ENCODE data around the gene CRISPLD2.
"Not testable (repeated sequence)": the region's sequence is repeated elsewhere in the genome, so short reads cannot be mapped to it uniquely, and the experiment has no call there.

CRISPLD2 gene

DNA sequence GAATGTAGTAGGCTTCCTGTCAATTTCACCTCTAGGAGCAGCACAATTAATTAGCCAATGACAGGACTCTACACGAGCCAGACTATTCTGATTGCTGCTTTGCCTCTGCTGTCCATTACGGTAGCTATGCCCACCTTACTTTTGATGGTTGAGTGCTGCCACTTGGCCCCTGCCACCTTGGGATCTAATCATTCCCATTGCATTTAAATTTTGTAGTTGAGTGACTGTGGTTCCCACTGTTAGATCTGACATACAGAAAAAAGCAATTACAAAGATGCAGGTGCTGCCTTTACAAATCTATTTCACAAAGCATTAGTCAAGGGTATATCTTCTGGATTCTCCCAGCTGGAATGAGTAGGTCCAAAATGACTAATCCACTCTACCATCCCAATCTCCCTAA is 39.9 kb downstream of the CRISPLD2 start:
- DNase-seq (ENCODE audit: low read depth in 3 of 3): no peak

DNA sequence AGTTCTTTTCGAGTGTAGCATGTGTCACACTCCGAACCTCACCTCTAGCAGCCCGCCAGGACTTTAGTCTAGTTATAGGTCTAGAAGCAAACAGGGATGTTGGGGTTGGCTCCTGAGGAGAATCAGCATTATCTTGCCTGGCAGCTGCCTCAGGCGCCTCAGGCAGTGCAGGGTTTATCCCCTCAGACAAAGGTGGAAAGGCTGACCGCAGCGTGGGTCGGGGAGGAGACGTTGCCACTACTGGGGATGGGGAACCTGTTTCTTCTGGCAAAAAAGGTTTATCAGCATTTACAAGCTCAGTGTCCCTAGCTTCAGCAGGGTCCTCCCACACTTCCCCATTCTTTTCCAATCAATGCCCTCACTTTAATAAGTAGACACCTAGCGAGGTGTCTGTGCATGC is 40.6 kb downstream of the CRISPLD2 start:
- no peak for DNase-seq (ENCODE audit: low read depth in 3 of 3)

DNA sequence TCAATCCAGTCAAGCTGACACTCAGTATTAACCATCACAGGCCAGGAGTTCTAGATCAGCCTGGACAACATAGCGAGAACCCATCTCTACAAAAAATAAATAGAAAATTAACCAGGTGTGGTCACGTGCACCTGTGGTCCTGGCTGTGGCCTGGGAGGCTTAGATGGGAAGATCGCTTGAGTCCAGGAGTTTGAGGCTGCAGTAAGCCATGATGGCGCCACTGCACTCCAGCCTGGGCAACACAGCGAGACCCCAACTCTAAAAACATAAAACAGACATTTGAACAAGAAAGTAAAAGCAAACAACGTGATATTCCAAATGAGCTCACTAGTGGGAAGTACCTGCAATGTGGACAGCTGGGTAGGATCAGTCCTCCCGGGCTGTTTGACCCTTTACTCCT is 41.9 kb downstream of the CRISPLD2 start:
- DNase-seq (ENCODE audit: low read depth in 3 of 3): no peak

DNA sequence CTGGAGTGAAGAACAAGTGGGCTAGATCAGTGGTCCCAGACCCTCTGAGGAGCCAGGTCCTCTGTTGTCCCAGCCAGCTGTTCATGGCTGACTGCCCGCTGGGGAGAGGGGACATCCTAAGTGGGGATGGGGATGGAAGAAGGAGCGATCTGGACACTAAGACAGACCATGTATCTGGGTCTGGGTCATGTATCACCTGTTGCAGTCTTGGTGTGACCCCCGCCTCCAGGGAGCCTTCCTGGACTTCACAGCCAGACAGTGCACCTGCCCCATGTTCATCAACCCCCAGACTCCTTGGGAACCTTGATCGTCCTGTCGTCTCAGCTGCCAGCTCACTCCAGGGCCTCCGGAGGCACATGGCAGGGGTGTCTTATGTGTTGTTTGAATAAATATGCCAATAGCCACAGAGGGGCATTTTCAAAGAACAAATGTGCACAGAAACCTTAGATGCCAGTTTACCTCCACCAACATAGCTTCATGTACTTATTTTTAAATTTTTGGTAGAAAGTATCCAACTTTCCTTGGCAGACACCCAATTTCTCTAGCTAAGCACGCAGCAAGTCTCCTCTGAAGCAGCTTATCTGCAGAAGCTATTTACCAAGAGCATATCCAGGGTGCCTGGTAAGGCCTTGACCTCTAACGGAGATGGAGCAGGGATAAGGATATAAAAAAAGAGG is 43.2 kb downstream of the CRISPLD2 start:
- no peak for DNase-seq (ENCODE audit: low read depth in 3 of 3)

DNA sequence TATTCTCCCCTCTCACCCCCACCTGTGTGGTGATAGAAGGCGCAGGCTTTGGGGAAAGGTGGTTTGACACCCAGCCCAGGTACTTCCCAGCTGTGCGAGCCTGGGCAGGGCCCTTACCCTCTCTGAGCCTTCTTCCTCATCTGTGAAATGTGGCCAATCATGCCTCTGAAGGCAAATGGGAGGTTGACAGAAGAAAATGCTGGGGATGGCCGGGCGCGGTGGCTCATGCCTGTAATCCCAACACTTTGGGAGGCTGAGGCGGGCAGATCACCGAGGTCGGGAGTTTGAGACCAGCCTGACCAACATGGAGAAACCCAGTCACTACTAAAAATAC is 43.7 kb downstream of the CRISPLD2 start:
- no peak for DNase-seq (ENCODE audit: low read depth in 3 of 3)

DNA sequence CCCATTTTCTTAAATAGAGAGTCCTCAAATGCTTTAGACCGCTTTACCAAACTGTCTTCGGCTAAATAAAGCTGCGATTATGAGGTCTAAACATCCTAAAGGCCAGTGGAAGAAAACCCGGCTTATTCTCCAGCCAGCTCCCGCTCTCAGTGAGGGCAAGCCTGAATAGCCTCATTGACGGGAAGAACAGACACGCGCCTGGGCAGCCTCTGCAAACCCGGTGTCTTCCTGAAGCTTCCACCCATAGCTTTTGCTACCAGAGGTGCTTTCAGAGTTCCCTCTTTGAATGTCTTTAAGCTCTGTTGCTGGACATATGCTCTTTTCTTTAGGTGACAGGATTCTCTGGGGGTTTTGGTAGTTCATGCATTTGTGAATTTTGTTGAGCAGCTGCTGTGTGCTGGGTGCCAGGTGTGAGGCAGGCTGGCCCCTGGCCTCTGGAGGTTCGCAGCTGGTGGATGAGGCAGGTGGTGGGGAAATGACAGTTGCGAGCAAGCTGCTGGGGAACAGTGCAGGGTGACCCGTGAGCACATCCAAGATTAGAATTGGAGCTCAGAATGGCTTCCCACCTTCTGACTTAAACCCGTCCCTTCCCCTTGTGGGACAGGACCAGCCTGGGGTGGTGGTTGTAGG is 44.7 kb downstream of the CRISPLD2 start:
- no peak for DNase-seq (ENCODE audit: low read depth in 3 of 3)

DNA sequence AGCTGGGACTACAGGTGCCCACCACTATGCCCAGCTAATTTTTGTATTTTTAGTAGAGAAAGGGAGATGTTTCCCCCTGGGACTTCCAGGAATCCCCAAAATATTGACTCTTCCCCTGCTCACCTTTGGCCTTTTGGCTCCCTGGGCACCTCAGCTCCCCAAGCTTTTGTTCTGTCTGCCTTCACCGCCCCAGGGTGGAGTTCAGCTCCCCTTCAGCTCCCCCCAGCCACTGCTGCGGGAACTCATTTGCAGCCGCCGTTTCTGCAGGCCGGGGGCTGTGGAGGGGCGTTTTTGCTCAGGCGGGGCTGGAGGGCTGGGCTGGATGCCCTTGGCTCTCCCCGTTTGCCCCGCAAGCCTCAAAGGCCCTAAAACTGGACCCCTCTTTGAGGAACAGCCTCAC is 47.9 kb downstream of the CRISPLD2 start:
- DNase-seq (ENCODE audit: low read depth in 3 of 3): no peak

DNA sequence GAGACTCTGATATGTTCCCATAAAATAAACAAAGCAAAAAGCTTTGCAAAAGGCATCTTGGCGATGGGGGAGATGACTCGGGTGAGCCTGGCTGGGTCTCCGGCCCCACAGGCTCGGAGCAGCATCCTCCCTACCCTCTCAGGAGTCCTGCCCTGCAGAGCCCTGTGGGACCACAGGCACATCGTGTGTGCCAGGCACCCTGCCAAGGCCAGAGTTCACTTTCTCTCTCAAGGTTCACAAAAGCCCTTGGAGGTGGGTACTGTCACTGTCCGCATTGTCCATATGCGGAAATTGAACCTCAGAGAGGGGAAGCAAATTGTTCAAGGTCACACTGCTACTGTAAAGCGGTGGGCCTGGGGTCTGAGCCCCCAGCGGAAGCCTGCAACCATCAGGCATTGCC is 48.5 kb downstream of the CRISPLD2 start:
- no peak for DNase-seq (ENCODE audit: low read depth in 3 of 3)

DNA sequence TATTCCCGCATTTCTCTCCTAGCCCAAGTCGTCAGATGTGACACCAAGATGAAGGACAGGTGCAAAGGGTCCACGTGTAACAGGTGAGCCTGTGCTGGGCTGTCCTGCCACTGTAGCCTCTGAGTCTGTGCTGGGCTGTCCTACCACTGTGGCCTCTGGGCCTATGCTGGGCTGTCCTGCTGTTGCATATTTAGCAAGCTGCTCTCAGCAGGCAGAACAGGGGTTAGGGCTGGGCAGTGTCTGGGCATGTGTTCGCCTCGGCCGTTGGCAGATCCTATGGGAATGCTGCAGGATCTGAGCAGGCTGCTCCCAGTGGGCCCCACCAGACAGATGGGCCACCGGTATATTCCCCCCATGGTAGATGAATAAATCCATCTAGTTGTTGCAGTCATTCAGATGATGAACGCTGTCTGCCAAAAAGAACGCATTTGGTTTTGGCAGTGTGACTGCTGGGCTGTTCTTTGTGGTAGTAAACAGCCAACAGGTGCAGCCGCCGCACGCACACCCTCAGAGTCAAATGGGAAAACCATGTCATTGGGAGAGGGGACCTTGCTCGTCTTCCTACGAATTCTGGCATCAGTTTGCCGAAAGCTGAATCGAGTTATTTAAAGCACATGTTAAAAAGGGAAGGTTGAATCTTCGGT is 49.2 kb downstream of the CRISPLD2 start:
- DNase-seq (ENCODE audit: low read depth in 3 of 3): no peak

DNA sequence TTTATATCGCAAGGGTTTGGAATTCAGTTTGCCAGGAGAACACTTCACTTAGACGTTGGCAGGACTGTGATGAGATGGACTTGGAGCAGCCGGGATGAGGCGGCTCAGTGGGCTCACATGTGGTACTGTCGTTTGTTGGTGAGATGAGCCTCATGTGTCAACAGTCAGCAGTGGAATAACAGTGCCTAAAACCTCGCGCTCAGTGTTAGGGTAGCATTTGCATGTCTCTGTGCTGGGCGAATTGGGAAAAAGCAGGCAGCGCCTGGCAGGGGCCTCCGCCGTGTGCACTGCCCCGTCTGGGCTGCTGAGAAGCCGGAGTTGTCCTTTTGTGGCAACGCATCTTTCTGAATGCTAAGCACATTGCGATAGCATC is 49.7 kb downstream of the CRISPLD2 start:
- DNase-seq (ENCODE audit: low read depth in 3 of 3): no peak

DNA sequence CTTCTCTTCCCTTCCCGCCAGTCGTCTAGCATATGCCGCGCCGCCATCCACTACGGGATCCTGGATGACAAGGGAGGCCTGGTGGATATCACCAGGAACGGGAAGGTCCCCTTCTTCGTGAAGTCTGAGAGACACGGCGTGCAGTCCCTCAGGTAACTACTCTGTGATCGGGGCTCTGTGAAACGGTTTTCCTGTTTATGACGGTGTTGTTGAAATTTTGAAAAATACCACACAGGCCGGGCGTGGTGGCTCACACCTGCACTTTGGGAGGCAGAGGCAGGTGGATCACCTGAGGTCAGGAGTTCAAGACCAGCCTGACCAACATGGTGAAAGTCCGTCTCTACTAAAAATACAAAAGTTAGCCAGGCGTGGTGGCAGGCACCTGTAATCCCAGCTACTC is 53.2 kb downstream of the CRISPLD2 start:
- DNase-seq (ENCODE audit: low read depth in 3 of 3): not testable (repeated sequence)

DNA sequence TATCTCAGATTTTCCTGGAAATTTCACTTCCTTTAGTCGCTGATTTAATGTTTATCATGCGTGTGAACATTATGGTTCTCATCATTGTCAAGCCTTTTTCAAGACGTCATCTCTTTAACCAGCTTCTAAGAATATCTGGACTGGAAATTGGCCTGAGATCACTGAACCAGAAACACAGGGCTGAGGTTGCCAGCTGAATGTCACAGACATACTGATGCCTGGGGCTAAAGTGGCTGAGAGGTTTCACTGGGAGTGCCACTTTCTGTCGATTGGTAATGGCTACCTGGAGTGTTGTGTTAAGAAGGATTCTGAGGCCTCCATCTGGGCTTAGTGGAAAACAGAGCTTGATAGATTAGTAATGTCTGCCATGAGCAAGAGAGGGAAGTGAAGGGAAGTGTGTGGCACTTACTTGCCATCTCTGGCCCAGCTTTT is 54.2 kb downstream of the CRISPLD2 start:
- no peak for DNase-seq (ENCODE audit: low read depth in 3 of 3)

DNA sequence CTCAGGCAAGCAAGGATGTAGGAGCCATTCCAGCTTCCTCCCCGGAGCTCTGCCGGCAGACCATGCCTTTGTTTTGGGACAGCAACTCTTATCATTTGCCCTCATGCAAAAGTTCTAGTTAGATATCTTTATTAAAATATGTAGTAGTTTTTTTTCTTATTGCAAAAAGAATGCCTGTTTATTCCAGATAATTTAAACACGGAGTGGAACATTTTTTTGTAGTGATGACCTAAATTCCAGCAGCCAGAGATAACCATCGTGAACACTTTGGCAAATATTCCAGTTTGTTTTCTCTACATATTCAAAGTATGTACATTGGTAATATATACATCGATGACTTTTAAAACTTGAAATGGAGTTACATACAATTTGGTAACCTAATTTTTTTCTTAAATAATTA is 54.8 kb downstream of the CRISPLD2 start:
- DNase-seq (ENCODE audit: low read depth in 3 of 3): no peak

DNA sequence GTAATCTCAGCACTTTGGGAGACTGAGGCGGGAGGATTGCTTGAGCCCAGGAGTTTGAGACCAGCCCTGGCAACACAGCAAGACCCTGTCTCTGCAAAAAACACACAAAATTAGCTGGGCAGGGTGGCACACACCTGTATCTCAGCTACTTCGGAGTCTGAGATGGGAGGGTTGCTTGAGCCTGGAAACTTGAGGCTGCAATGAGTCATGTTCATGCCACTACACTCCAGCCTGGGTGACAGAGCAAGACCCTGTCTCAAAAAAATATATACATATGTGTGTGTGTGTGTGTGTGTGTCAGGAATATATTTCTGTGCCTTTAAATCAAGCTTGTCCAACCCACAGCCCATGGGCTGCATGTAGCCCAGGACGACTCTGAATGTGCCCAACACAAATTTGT is 55.2 kb downstream of the CRISPLD2 start:
- DNase-seq (ENCODE audit: low read depth in 3 of 3): no peak

DNA sequence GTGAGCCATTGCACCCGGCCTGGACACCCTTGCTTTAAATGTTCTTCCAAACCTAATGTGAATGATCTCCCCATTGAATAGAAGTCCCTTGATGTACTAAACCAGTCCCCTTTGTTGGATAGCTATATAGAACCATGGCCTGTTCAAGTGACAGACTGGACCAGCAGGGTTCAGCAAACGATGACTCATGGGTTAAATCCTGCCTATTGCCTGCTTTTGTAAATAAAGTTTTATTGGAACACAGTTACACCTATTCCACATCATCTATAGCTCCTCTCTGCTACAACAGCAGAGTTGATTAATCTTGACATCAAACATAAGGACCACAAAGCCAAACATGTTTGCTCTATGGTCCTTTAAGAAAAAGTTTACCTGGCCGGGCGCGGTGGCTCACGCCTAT is 56.1 kb downstream of the CRISPLD2 start:
- DNase-seq (ENCODE audit: low read depth in 3 of 3): no peak

DNA sequence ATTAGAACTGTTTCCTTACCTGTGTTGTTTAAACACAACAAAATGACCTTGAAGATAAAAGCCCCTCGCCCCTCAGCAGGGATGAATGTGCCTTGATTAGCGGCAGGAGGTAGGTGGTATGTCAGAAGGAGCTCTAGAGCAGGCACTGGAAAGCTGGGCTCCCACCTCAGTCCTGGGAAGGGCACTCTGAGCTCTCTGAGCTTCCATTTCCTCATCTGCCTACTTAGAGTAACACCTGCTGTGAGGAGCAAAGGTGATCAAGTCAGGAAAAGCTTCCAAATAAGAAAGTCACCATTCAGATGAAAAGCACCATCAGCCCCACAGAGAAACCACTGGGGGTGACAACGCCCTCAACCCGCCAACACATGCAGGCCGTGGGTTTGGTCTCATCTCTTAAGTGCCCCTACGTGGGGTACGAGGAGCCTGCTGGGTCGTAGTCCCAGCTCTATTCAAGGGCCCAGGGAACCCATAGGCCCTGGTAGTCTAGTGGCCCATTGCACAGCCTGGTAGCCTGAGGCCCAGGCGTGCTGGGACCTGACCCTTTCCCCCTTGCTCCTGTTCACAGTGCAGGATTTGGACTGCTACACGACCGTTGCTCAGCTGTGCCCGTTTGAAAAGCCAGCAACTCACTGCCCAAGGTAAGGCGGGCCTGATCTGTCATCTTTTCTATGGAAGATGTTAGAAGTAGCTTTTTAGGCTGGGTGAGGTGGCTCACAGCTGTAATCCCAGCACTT is 57.3 kb downstream of the CRISPLD2 start:
- no peak for DNase-seq (ENCODE audit: low read depth in 3 of 3)

DNA sequence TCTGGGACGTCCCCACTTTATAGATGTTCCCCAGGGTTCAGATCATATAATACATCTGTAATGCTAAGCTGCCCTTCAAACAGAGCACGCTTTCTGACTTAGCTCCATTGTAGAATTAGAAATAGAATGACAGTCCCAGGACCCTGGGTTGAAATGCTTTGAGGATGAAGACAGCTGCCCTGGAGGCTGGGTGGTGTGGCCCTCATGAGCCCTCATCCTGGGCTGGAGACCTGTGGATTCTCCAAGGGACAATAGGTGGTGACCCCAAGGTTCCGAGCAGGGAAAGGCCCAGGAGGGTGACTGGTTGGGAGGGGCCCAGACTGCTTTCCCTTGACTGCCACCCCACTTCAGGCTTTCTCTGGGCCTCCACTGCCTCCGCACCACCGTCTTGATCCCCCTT is 59.0 kb downstream of the CRISPLD2 start:
- no peak for DNase-seq (ENCODE audit: low read depth in 3 of 3)

DNA sequence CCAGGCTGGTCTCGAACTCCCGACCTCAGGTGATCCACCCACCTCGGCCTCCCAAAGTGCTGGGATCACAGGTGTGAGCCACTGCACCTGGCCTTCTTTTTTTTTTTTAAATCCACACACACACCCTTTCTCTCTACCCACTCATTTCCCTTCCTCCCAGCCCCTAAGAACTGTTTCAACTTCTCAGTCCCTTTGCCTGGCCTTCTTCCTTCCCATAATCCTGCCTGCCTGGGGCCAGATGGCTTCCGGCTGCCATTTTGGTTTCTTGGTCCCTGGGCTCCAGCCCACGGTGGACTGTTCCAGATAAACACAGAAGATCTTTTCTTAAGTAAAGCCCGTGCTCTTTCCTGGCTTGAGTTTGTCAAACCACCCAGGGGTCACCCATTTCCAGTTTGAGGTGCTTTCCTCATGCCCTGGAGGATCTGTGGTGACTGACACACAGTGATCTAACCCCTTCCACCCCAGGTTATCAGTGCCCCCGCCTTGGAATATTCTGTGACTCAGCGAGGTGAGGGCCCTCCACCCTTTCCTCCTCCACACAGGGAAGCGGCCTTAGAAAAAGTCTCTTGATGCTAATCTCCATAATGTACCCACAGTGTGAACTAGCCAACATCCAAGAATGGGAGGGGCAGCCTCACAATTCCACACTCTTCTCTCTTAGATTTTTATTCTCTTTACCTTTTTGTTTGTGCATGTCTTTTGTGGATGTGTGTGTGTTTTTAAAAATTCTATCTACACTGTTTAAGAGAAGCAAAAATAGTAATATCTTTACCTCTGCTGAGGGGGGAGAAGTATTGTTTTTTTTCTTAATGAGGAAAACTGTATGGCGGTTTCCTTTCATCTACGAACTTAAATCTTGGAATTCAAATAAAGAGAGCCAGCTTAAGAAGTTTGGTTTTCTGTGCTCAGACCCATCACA is 60.0 kb downstream of the CRISPLD2 start:
- no peak for DNase-seq (ENCODE audit: low read depth in 3 of 3)

DNA sequence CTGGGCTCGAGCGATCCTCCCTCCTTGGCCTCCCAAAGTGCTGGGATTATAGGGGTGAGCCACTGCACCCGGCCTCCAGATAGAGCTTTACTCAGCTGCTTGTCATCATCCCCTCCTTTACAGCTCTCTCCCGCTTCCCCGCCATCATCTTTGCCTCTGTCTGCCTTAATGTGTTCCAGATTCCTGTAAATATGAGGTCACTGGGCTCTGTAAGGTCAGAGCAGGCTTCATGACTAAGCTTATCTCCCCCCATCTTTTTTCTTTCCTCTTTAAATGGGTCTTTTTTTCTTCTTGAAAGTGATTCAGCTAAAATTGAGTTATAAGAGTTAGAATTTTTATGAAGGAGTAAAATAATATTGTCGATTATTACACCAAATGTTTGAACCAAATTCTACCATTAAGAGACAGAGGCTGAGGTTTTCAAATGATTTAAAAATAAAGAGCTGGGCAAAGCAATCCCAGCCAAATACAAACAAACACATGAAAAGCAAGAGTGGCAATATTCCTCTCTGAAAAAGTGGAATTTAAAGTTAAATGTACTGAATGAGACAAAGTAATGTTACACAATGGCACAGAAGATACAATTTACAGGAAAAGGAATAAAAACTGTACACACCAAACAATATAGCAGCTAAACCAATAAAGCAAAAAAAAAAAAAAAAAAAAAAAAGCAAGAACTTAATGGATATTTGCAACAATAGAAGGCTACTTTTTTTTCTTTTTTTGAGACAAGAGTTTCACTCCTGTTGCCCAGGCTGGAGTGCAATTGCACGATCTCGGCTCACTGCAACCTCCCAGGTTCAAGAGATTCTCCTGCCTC is 62.1 kb downstream of the CRISPLD2 start:
- no peak for DNase-seq (ENCODE audit: low read depth in 3 of 3)

DNA sequence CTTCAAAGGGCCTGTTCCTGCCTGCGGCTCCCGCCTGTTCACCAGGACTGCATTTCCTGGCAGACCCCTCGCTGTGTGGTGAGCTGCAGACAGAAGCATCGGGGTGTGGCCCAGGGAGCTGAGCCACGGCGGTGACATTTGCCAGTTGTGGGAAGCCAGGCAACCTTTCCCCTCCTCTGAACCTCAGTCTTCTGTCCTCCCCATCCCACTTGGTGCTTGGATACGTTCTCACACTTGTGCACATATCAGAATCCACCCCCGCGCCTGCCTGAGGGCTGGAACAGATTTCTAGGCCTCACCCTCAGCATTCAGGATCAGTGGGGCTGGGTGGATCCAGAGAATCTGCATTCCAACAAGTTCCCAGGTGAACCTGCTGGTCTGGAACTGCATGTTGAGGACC is 63.5 kb downstream of the CRISPLD2 start:
- DNase-seq (ENCODE audit: low read depth in 3 of 3): no peak

DNA sequence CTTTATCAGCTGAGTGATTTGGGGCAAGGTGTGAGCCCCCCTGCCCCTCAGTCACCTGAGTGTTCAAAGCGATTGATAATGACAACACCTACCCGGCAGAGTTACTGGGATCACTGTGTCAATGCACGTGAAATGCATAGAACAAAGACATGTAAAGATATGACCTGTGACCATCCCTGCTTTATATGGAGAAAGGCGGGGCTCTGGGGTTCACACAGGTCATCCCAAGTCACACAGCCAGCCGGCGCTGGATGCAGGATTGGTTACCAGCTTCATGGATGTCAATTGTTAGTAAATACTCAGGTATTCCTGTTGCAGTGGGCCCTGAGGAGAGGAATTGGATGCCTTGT is 64.4 kb downstream of the CRISPLD2 start:
- DNase-seq (ENCODE audit: low read depth in 3 of 3): no peak
